ENCODE data around the gene ADAMTS19.

DNA sequence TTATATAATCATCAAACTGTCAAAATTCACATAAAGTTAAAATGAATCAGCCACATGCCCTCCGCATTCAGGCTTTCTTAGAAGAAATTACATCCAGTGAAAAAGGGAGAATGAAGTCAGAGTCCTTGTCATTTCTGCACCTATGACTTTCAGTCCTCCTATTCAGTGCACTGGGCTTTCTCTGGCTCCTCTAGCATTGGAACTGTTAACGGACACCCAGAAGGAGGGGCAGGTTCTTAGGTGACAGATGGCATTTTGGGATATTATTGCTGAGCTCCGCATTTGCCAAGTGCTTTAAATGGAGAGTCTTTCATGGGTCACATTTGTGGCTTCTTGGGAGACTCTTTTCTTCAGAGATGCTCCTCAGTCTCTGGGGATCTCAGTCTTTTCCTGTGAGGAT is 40.0 kb downstream of the ADAMTS19 start:
- TF ChIP-seq, protein P1, sequence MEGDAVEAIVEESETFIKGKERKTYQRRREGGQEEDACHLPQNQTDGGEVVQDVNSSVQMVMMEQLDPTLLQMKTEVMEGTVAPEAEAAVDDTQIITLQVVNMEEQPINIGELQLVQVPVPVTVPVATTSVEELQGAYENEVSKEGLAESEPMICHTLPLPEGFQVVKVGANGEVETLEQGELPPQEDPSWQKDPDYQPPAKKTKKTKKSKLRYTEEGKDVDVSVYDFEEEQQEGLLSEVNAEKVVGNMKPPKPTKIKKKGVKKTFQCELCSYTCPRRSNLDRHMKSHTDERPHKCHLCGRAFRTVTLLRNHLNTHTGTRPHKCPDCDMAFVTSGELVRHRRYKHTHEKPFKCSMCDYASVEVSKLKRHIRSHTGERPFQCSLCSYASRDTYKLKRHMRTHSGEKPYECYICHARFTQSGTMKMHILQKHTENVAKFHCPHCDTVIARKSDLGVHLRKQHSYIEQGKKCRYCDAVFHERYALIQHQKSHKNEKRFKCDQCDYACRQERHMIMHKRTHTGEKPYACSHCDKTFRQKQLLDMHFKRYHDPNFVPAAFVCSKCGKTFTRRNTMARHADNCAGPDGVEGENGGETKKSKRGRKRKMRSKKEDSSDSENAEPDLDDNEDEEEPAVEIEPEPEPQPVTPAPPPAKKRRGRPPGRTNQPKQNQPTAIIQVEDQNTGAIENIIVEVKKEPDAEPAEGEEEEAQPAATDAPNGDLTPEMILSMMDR (IDR thresholded peaks at IDR 0.05): no peak
- no peak for TF ChIP-seq ZFX (IDR thresholded peaks at IDR 0.05; ENCODE audit: borderline replicate concordance)

Measured in 22Rv1 (cell line).